H7 (cell line): ENCODE data around the gene OSTF1. TPM values are rescaled to one million over a fixed set of nuclear protein-coding genes. Genes with fewer than 3 reads are reported as not detected.

Experiments
- DNase-seq: peaks from one replicate; pipeline ENCODE4 v3.0.0; 2012
- H3K27me3 ChIP-seq: 2 replicates; pipeline ENCODE4 v1.6.0; 2011; ENCODE audit warnings: mild to moderate bottlenecking, low read length; ENCODE audit not compliant: control insufficient read depth, insufficient read depth
- H3K36me3 ChIP-seq: replicated peaks from 2 replicates; pipeline ENCODE4 v1.5.1; 2011; ENCODE audit warnings: low read length; ENCODE audit not compliant: control insufficient read depth, insufficient read depth
- H3K4me3 ChIP-seq: 2 replicates; pipeline ENCODE4 v1.5.1; 2011; ENCODE audit warnings: low read depth, mild to moderate bottlenecking, control low read depth, low read length, moderate library complexity; ENCODE audit not compliant: insufficient read depth
- total RNA-seq: library from RNA; depleted of rRNA; stranded (reverse); fragments of >200 nt; shearing (Covaris generic); gene quantifications from 2 replicates; pipeline ENCODE4 v1.2.3, GENCODE V29; 2014

The OSTF1 gene
- total RNA-seq, 1 experiment from 2014 or later: 18.5 TPM

- Histone ChIP-seq H3K27me3 (no peaks in the 10 kb centered on the region), H3K4me3 (no peak overlapping the region), H3K36me3 (no peaks in the 10 kb centered on the region)
- DNase-seq: no peak
Measured at GRCh38 chr9:75150512-75150911, 62.2 kb downstream of the OSTF1 start.

GRCh38 chr9:75152416-75152815 is 64.1 kb downstream of the OSTF1 start:
- Histone ChIP-seq H3K4me3 (no peak overlapping the region), H3K27me3 (no peaks in the 10 kb centered on the region), H3K36me3 (no peaks in the 10 kb centered on the region)
- DNase-seq: no peak

DNA sequence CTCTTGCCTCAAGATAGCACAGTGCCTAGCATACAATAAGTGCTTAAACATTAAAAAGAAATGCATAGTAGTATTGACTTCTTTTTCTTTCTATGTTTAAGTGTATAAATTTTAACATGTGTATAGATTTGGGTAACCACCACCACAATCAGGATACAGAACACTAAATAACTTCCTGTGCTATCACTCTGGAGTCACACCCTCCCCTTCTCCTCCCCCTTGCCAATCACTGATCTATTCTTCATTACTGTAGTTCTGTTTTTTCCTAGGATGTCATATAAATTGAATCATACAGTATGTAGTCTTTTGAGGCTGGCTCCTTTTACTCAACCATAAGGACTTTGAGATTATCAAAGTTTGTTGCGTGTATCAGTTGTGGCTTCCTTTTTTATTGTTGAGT is 68.5 kb downstream of the OSTF1 start:
- Histone ChIP-seq H3K4me3 (no peak overlapping the region), H3K27me3 (no peaks in the 10 kb centered on the region), H3K36me3 (no peaks in the 10 kb centered on the region)
- DNase-seq: no peak

DNA sequence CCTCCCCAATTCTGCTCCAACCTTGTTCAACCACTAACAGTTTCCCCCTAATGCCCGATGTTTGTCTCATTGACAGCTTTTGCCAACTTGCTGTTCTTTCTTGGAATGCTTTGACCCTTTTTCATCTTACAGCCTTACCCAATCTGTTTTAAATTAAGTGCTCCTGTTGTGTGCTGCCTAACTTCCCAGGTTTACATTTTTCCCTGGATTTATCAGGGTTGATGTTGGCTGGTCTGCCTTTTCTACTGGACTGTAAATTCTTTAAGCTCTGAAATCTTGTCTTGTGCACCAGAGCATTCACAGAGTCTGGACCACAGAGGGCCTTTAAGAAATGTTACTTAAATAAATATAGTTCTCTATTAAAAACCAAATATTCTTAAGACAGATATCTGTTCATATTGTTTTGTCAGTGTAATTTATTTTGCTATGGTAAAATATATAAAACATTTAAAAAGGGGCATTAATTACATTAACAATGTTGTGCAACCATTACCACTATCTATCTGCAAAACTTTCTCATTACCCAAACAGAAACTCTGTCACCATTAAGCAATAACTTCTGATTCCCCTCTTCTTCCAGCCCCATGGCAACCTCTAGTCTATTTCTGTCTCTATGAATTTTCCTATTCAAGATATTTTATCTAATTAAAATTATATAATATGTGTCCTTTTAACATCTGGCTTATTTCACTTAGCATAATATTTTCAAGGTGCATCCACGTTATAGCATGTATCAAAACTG is 73.0 kb downstream of the OSTF1 start:
- no peaks in the 10 kb centered on the region for H3K36me3 ChIP-seq
- H3K4me3 ChIP-seq: no peak overlapping the region
- DNase-seq: no peak
- H3K27me3 ChIP-seq: no peaks in the 10 kb centered on the region

DNA sequence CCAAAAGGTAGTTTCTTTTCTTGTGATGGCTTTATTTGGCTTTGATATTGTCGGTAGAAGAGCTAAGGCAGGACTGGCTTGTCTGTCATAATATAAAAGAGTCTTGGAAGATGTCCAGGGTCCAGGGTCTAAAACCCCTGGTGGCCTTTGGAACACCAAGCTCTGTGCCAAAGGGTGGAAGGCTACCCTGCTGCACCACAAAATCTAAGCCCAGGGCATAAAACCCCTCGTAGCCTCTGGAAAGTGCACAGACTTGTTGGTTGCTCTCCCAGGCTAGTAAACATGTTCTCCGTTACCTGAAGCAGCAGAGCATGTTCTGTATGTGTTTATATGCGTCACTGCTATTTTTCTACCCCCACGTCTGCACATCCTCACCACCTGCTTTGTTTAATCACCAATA is 75.5 kb downstream of the OSTF1 start:
- H3K36me3 ChIP-seq: no peaks in the 10 kb centered on the region
- no peak overlapping the region for H3K4me3 ChIP-seq
- no peaks in the 10 kb centered on the region for H3K27me3 ChIP-seq
- no peak for DNase-seq

DNA sequence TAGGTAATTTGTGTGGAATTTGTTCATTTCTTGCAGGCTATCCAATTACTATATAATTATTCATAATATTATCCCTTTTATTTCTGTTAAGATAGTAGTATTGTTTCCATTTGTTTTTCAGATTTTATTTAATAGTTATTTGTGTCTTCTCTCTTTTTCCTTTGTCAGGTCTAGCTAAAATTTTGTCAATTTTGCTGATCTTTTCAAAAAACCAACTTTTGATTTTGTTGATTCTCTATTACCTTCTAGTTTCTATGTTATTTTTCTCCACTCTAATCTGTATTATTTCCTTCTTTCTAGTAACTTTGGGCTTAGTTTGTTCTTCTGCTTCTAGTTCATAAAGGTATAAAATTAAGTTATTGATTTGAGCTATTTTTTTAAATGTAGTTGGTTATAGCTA is 76.3 kb downstream of the OSTF1 start:
- no peak for DNase-seq
- H3K27me3 ChIP-seq: no peaks in the 10 kb centered on the region
- H3K4me3 ChIP-seq: no peak overlapping the region
- no peaks in the 10 kb centered on the region for H3K36me3 ChIP-seq

DNA sequence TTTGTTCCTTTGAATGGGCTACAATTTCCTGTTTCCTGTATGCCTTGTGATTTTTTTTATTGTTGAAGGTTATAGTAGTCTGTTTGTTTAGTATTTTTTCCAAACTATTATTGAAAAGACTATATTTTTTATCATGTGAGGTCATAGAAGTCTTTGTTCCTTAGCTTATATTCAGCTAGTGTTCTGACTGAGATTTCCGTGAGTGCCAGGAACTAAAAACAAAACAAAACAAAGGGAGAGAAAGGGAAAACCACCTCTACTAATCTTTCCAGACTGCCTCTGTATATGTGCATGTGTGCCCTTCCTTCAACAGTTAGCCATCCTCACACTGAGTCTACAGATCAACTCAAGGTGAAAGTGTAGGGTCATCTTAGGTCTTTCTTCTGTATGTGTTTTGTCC is 79.0 kb downstream of the OSTF1 start:
- Histone ChIP-seq H3K27me3 (no peaks in the 10 kb centered on the region), H3K36me3 (no peaks in the 10 kb centered on the region), H3K4me3 (no peak overlapping the region)
- no peak for DNase-seq

GRCh38 chr9:75168270-75169178 is 80.2 kb downstream of the OSTF1 start:
- H3K36me3 ChIP-seq: no peaks in the 10 kb centered on the region
- H3K27me3 ChIP-seq: no peaks in the 10 kb centered on the region
- no peak overlapping the region for H3K4me3 ChIP-seq
- DNase-seq: no peak

GRCh38 chr9:75169623-75170022 is 81.3 kb downstream of the OSTF1 start:
- H3K4me3 ChIP-seq: no peak overlapping the region
- H3K27me3 ChIP-seq: no peaks in the 10 kb centered on the region
- DNase-seq: no peak
- no peaks in the 10 kb centered on the region for H3K36me3 ChIP-seq

DNA sequence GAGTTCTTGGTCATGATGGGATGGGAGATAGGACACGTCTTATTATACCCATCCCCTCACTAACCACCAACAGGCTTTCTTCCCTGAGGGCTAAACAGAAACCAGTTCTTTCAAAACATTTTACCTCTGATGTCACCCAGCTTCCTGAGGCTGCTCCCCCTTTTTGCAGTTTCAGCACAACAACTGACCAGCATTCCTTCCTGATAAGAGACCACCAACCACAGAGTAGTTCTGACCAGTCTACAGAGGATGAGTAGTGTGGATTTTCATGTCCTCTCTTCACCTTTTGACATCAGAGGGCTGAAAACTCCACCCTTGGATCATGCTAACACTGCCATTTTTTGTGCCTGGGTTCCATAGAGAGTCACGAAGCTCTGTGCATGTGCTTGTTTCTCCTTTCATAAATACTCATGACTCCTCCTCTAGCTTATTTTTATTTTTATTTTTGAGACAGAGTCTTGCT is 82.6 kb downstream of the OSTF1 start:
- Histone ChIP-seq H3K36me3 (no peaks in the 10 kb centered on the region), H3K4me3 (no peak overlapping the region), H3K27me3 (no peaks in the 10 kb centered on the region)
- DNase-seq: no peak

- Histone ChIP-seq H3K36me3 (no peaks in the 10 kb centered on the region), H3K4me3 (no peak overlapping the region), H3K27me3 (no peaks in the 10 kb centered on the region)
- no peak for DNase-seq
Measured at GRCh38 chr9:75175395-75175794, 87.1 kb downstream of the OSTF1 start.

DNA sequence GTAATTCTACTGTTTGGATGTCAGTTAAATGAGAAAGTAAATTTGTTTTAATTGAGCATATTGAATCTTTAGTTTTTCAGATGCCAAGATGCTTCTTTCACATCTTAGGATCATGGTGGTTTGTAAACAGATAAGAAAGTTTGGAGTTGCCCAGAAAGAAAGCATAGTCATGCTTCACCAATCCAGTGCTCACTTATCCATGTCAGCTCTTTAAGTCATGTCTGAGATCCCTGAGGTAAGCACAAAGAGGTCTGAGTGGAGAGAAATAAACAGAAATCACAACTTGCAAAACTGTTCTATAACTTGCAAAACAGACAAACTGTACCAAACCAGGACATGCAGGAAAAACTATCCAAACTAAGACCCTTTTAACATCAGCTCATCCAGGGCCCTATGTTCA is 87.7 kb downstream of the OSTF1 start:
- H3K4me3 ChIP-seq: no peak overlapping the region
- H3K36me3 ChIP-seq: no peaks in the 10 kb centered on the region
- no peaks in the 10 kb centered on the region for H3K27me3 ChIP-seq
- no peak for DNase-seq

DNA sequence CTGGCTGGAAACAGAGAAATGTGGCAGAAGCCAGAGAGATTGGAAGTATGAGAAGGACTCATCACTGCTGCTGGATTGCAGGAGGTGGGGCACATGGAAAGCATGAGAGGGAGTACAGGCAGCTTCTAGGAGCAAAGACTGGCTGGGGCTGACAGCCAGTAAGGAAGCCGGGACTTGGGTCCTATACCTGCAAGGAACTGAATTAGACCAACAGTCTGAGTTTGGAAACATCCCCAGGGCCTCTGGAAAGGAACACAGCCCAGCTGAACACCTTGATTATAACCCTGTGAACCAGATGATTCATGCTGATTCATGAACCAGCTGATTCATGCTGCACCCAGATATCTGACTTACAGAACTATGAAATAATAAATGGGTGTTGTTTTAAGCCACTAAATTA is 93.4 kb downstream of the OSTF1 start:
- H3K4me3 ChIP-seq: no peak overlapping the region
- no peaks in the 10 kb centered on the region for H3K36me3 ChIP-seq
- DNase-seq: no peak
- H3K27me3 ChIP-seq: no peaks in the 10 kb centered on the region

GRCh38 chr9:75183306-75183705 is 95.0 kb downstream of the OSTF1 start:
- DNase-seq: no peak
- Histone ChIP-seq H3K27me3 (no peaks in the 10 kb centered on the region), H3K4me3 (no peak overlapping the region), H3K36me3 (no peaks in the 10 kb centered on the region)

GRCh38 chr9:75184471-75184870 is 96.2 kb downstream of the OSTF1 start:
- Histone ChIP-seq H3K27me3 (no peaks in the 10 kb centered on the region), H3K36me3 (no peaks in the 10 kb centered on the region)
- DNase-seq: no peak

More at GRCh38 chr9:75184471-75184870, 96.2 kb downstream of the OSTF1 start:
- H3K4me3 ChIP-seq: no peak overlapping the region
